ENCODE measurements around the gene LHFPL2. TPM values are rescaled to one million over a fixed set of nuclear protein-coding genes. Genes with fewer than 3 reads are reported as not detected.

LHFPL2 gene
- total and polyA plus RNA-seq, 2 experiments from 2014 or later: 96.6 to 126 TPM

DNA sequence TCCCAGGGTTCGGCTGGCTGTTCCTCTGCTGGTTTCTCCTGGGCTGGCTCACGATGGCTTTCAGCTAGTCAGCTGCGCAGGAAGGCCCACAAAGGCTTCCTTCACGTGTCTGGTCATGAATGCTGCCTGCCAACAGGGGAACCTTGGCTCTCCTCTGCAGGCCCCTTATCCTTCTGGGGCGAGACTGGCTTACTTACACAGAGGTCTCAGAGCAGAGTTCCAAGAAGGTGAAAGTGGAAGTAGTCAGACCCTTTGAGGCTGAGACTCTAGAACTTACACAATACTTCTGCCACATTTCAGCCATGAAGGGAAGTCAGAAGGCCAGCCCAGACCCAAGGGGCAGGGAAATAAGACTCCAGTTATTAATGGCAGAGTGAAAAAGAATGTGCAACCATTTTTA lies 99.5 kb downstream of the LHFPL2 start:
- Histone ChIP-seq H3K27me3 (no peaks in the 10 kb centered on the region), H3K36me3 (peaks cover 8% of the 10 kb centered on the region), H3K4me1 (ENCODE audit: low read depth) (peaks cover 47% of the 10 kb centered on the region), H3K4me3 (no peak overlapping the region), H3K9me3 (ENCODE audit: low read depth) (no peaks in the 10 kb centered on the region), H3K27ac (peak overlapping the region; percentile 27)
- TF ChIP-seq, protein P1, sequence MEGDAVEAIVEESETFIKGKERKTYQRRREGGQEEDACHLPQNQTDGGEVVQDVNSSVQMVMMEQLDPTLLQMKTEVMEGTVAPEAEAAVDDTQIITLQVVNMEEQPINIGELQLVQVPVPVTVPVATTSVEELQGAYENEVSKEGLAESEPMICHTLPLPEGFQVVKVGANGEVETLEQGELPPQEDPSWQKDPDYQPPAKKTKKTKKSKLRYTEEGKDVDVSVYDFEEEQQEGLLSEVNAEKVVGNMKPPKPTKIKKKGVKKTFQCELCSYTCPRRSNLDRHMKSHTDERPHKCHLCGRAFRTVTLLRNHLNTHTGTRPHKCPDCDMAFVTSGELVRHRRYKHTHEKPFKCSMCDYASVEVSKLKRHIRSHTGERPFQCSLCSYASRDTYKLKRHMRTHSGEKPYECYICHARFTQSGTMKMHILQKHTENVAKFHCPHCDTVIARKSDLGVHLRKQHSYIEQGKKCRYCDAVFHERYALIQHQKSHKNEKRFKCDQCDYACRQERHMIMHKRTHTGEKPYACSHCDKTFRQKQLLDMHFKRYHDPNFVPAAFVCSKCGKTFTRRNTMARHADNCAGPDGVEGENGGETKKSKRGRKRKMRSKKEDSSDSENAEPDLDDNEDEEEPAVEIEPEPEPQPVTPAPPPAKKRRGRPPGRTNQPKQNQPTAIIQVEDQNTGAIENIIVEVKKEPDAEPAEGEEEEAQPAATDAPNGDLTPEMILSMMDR (IDR thresholded peaks at IDR 0.05; ENCODE audit: low read depth, low read length): no peak
- DNase-seq (ENCODE audit: low read depth in 1 of 2, low spot score in 1 of 2): peak in 1 of 2 donors; percentile 79

DNA sequence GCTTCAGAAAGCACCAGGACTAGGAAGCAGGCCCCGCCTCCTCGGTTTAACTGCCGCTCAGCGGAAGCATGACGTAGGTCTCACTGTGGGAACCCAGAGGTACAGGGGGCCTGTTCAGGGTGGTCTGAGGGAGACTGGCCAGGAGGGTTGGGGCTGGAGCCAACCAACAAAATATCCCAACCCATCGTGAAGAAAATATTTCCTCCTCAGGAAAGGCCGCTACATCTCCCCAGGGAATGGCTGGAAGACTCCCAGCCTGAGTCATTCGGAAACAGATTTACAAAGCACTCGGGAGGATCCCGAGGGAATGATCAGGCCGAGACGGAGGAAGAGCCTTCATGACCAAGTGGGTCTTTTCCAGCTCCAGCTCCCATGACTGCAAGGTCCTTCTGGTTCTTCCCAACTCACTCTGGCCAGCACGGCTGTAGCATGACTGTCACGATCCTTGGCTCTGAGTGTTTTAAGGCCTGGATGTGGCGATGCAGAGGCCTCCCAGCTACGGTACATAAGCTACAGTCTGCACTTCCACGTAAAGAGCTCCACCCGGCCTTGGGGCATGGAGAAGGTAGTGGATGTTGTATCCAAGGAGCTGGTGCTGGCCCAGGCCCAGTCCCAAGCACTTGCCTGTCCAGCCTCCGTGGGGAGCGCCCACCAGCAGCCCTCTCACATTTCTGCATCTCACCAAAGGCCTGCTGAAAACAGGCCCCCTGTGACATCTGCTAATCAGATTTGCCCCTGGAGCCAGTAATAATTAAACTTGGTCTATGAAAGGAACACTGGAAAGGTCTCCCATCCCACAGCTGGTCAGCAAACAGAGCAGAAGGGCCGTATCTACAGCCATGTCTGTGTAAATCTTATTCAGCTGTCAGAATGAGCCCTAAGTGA lies 100.6 kb downstream of the LHFPL2 start:
- no peaks in the 10 kb centered on the region for H3K9me3 ChIP-seq (ENCODE audit: low read depth)
- peaks cover 8% of the 10 kb centered on the region for H3K36me3 ChIP-seq
- H3K4me1 ChIP-seq (ENCODE audit: low read depth): peaks cover 53% of the 10 kb centered on the region
- no peaks in the 10 kb centered on the region for H3K27me3 ChIP-seq
- peak in 1 of 2 donors; percentile 99 for DNase-seq (ENCODE audit: low read depth in 1 of 2, low spot score in 1 of 2)
- H3K4me3 ChIP-seq: no peak overlapping the region
- TF ChIP-seq, protein P1 (IDR thresholded peaks at IDR 0.05; ENCODE audit: low read depth, low read length): no peak
- peak overlapping the region; percentile 27 for H3K27ac ChIP-seq

DNA sequence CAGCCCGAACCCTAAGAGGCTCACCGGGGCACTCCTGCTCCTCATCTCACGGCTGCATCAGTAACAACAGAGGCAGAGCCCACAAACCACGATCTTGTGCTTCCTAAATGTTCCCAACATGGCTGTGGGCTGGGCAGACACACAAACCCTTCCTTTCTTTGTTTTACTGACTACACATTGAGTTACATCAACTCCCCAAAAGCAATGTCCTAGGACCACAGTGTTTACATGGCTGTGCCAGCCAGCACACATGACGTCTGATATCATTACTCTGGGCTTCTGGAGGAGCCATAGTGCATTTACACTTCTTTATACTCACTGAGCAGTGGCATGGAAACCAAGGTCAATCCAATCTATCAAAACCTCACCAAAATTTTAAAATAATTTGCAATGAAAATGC lies 101.4 kb downstream of the LHFPL2 start:
- TF ChIP-seq, protein P1 (IDR thresholded peaks at IDR 0.05; ENCODE audit: low read depth, low read length): no peak
- peak overlapping the region; percentile 27 for H3K27ac ChIP-seq
- H3K36me3 ChIP-seq: peaks cover 8% of the 10 kb centered on the region
- DNase-seq (ENCODE audit: low read depth in 1 of 2, low spot score in 1 of 2): peak in 1 of 2 donors; percentile 63
- H3K9me3 ChIP-seq (ENCODE audit: low read depth): no peaks in the 10 kb centered on the region
- H3K4me3 ChIP-seq: no peak overlapping the region
- H3K4me1 ChIP-seq (ENCODE audit: low read depth): peaks cover 61% of the 10 kb centered on the region
- H3K27me3 ChIP-seq: no peaks in the 10 kb centered on the region

DNA sequence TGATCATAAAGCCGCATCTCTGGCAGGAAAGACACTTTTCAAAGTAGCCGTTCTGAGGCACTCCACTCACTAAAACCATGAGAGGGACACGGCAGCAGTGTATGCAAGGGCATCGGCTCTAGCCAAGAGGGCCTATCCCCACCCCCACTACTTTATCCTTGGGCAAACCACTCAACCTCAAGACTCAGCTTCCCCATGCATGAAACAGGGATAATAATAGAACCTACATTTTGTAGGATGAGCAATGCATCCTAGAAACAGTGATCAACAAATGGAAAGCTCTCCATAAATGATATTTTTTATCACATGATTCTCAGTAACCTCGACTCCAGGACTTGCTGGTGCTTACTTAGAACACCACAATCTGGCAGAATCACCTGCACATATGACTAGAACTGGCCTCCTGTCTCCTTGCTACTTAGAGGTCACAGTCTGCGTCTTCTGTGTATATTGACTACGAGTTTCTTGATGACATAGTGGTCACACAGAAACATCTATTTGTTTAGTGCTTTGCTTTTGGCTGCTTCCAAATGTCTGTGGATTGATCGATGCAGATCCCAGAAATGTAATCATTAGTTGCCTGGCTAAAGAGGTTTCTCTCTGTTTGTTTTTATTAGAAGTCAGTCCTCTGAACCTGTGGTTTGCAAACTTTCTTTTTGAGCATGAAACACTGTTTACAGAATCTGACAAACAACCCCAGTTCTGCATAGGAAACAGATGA lies 102.1 kb downstream of the LHFPL2 start:
- no peaks in the 10 kb centered on the region for H3K27me3 ChIP-seq
- H3K4me1 ChIP-seq (ENCODE audit: low read depth): peaks cover 69% of the 10 kb centered on the region
- peaks cover 8% of the 10 kb centered on the region for H3K36me3 ChIP-seq
- H3K27ac ChIP-seq: peak overlapping the region; percentile 49
- TF ChIP-seq, protein P1 (IDR thresholded peaks at IDR 0.05; ENCODE audit: low read depth, low read length): no peak
- H3K9me3 ChIP-seq (ENCODE audit: low read depth): no peaks in the 10 kb centered on the region
- DNase-seq (ENCODE audit: low read depth in 1 of 2, low spot score in 1 of 2): no peak
- no peak overlapping the region for H3K4me3 ChIP-seq

DNA sequence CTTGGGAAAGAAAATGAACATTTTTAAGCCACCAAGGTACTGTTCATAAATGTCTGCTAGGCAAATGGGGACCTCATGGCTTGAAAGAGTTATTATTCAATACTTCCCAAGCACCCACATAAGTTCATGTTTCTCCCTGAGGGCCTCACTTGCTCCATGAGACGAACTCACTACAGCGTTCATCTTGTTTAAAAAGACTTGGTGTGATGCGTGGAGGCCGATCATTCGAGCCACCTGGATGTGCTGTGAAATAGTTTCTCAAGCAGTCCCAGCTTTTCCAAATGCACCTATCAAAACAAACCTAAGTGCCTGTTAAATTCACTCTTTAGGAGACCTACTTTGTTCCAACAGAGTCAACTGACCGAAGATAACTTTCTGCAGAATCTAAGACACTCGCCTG lies 103.2 kb downstream of the LHFPL2 start:
- peaks cover 76% of the 10 kb centered on the region for H3K4me1 ChIP-seq (ENCODE audit: low read depth)
- no peaks in the 10 kb centered on the region for H3K9me3 ChIP-seq (ENCODE audit: low read depth)
- no peak overlapping the region for H3K4me3 ChIP-seq
- peaks cover 8% of the 10 kb centered on the region for H3K36me3 ChIP-seq
- TF ChIP-seq, protein P1 (IDR thresholded peaks at IDR 0.05; ENCODE audit: low read depth, low read length): no peak
- no peaks in the 10 kb centered on the region for H3K27me3 ChIP-seq
- no peak for DNase-seq (ENCODE audit: low read depth in 1 of 2, low spot score in 1 of 2)
- H3K27ac ChIP-seq: peak overlapping the region; percentile 56
